Mesendoderm (in vitro differentiated cells): ENCODE data around the gene HIP1.

Experiments
- DNase-seq: peaks from one replicate; pipeline ENCODE4 v3.0.0; 2013
- H2AK5ac ChIP-seq: 2 replicates; pipeline ENCODE4 v1.6.1; 2013; ENCODE audit warnings: low read length, inconsistent platforms
- H2BK120ac ChIP-seq: 2 replicates; pipeline ENCODE4 v1.6.1; 2013; ENCODE audit warnings: low read depth, mild to moderate bottlenecking, low read length, moderate library complexity, mixed read lengths
- H2BK15ac ChIP-seq: replicated peaks from 2 replicates; pipeline ENCODE4 v1.6.1; 2013; ENCODE audit warnings: low read depth, mild to moderate bottlenecking, moderate library complexity
- H2BK5ac ChIP-seq: 2 replicates; pipeline ENCODE4 v1.6.1; 2013; ENCODE audit warnings: low read length, inconsistent platforms
- H3K18ac ChIP-seq: 2 replicates; pipeline ENCODE4 v1.6.1; 2013; ENCODE audit warnings: mild to moderate bottlenecking, low read length, mixed read lengths
- H3K23ac ChIP-seq: one replicate; pipeline ENCODE4 v1.6.1; 2013; ENCODE audit warnings: low read length
- H3K27ac ChIP-seq: 2 replicates; pipeline ENCODE4 v1.5.1; 2013; ENCODE audit warnings: low read depth, mild to moderate bottlenecking, inconsistent platforms, low read length, moderate library complexity
- H3K27me3 ChIP-seq: 2 replicates; pipeline ENCODE4 v1.6.1; 2013; ENCODE audit warnings: low read length, control low read depth, mild to moderate bottlenecking, inconsistent platforms; ENCODE audit not compliant: insufficient read depth, poor library complexity
- H3K36me3 ChIP-seq: 2 replicates; pipeline ENCODE4 v1.6.1; 2013; ENCODE audit warnings: low read length, inconsistent platforms; ENCODE audit not compliant: control insufficient read depth, insufficient read depth
- H3K4ac ChIP-seq: one replicate; pipeline ENCODE4 v1.6.1; 2013; ENCODE audit warnings: low read depth, mild to moderate bottlenecking, low read length, moderate library complexity
- H3K4me1 ChIP-seq: 2 replicates; pipeline ENCODE4 v1.6.1; 2013; ENCODE audit warnings: low read depth, low read length, inconsistent platforms; ENCODE audit not compliant: control insufficient read depth
- H3K4me2 ChIP-seq: 2 replicates; pipeline ENCODE4 v1.6.1; 2013; ENCODE audit warnings: low read length
- H3K4me3 ChIP-seq: 2 replicates; pipeline ENCODE4 v1.5.1; 2013; ENCODE audit warnings: mild to moderate bottlenecking, low read length
- H3K56ac ChIP-seq: one replicate; pipeline ENCODE4 v1.6.1; 2013; ENCODE audit warnings: low read length
- H3K79me1 ChIP-seq: 2 replicates; pipeline ENCODE4 v1.6.1; 2013; ENCODE audit warnings: low read length, inconsistent platforms
- H3K79me2 ChIP-seq: 2 replicates; pipeline ENCODE4 v1.6.1; 2013; ENCODE audit warnings: mild to moderate bottlenecking, low read length; ENCODE audit not compliant: control insufficient read depth, insufficient read depth
- H3K9ac ChIP-seq: 2 replicates; pipeline ENCODE4 v1.6.1; 2013; ENCODE audit warnings: low read length, inconsistent platforms
- H4K5ac ChIP-seq: one replicate; pipeline ENCODE4 v1.6.1; 2013; ENCODE audit warnings: low read length
- H4K8ac ChIP-seq: one replicate; pipeline ENCODE4 v1.6.1; 2013; ENCODE audit warnings: low read depth, mild to moderate bottlenecking, control low read depth, low read length, moderate library complexity
- WGBS: extraction: QIAGEN DNeasy Blood & Tissue Kit; methylation state at CpG from one replicate; pipeline ENCODE4 v1.1.7; 2013; ENCODE audit warnings: low lambda C conversion rate, missing lambda C conversion rate; ENCODE audit not compliant: insufficient coverage; ENCODE audit errors: extremely low coverage; 5-methylcytosine and 5-hydroxymethylcytosine counted together

The HIP1 gene

GRCh38 chr7:75631711-75632110 lies 107.0 kb downstream of the HIP1 start:
- Histone ChIP-seq H3K4me2 (no peak overlapping the region), H2BK5ac (no peak overlapping the region), H3K4ac (no peak overlapping the region), H4K5ac (no peak overlapping the region), H3K27ac (no peak overlapping the region), H3K79me1 (peaks cover 22% of the 10 kb centered on the region), H3K4me3 (no peak overlapping the region), H2BK120ac (no peak overlapping the region), H3K27me3 (no peaks in the 10 kb centered on the region), H3K23ac (no peak overlapping the region), H3K79me2 (peaks cover 35% of the 10 kb centered on the region), H2AK5ac (no peak overlapping the region), H4K8ac (no peak overlapping the region), H3K4me1 (no peaks in the 10 kb centered on the region), H3K18ac (no peak overlapping the region), H3K36me3 (no peaks in the 10 kb centered on the region), H3K9ac (no peak overlapping the region), H2BK15ac (no peak overlapping the region), H3K56ac (no peak overlapping the region)
- DNase-seq, result no peak
- WGBS, result no CpG with 5 or more reads among the region's 9 CpGs

- Histone ChIP-seq H2BK15ac (no peak overlapping the region), H3K18ac (no peak overlapping the region)
- WGBS, result no CpG with 5 or more reads among the region's 3 CpGs
Measured at GRCh38 chr7:75630549-75630948, 108.2 kb downstream of the HIP1 start.

DNA sequence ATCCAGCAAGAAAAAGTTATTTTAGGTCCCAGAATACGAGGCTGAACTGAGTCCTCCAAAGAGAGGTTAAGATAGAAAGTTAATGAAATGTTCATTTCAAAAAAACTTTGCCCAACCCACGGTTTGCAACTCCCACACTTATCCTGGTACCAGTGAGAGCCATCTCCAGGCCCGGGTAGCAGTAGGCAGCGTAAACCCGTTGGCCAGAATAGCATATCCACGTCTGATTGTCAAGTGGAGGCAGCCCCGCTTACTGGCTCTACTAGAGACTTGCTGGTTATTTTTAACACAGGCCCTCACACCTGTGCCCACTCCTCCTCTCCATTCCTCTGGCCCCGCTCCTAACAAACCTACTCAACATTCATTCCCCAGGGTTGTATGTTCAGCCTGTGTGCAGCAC lies 109.7 kb downstream of the HIP1 start:
- H3K4ac ChIP-seq, result no peak overlapping the region
- H2BK5ac ChIP-seq, result no peak overlapping the region
- H3K9ac ChIP-seq, result no peak overlapping the region
- H3K27ac ChIP-seq, result no peak overlapping the region
- H3K27me3 ChIP-seq, result no peaks in the 10 kb centered on the region
- no peak overlapping the region for H4K8ac ChIP-seq
- H3K79me2 ChIP-seq, result peaks cover 19% of the 10 kb centered on the region
- H3K36me3 ChIP-seq, result no peaks in the 10 kb centered on the region
- H3K56ac ChIP-seq, result no peak overlapping the region
- no peak overlapping the region for H3K23ac ChIP-seq
- DNase-seq, result no peak
- no peak overlapping the region for H2BK15ac ChIP-seq
- H4K5ac ChIP-seq, result no peak overlapping the region
- H3K4me3 ChIP-seq, result no peak overlapping the region
- WGBS, result no CpG with 5 or more reads among the region's 8 CpGs
- no peaks in the 10 kb centered on the region for H3K4me1 ChIP-seq
- H2AK5ac ChIP-seq, result no peak overlapping the region
- H3K4me2 ChIP-seq, result no peak overlapping the region
- H3K79me1 ChIP-seq, result peaks cover 19% of the 10 kb centered on the region
- H2BK120ac ChIP-seq, result no peak overlapping the region
- H3K18ac ChIP-seq, result no peak overlapping the region

More at GRCh38 chr7:75630549-75630948, 108.2 kb downstream of the HIP1 start:
- no peak overlapping the region for H3K56ac ChIP-seq
- no peak overlapping the region for H3K23ac ChIP-seq
- no peak overlapping the region for H4K8ac ChIP-seq
- H3K4me3 ChIP-seq, result no peak overlapping the region
- no peaks in the 10 kb centered on the region for H3K36me3 ChIP-seq
- no peak overlapping the region for H2BK5ac ChIP-seq
- no peak overlapping the region for H3K9ac ChIP-seq
- H4K5ac ChIP-seq, result no peak overlapping the region
- no peak overlapping the region for H2AK5ac ChIP-seq
- H3K4me2 ChIP-seq, result no peak overlapping the region
- no peak overlapping the region for H3K27ac ChIP-seq
- peaks cover 21% of the 10 kb centered on the region for H3K79me1 ChIP-seq
- H3K27me3 ChIP-seq, result no peaks in the 10 kb centered on the region
- DNase-seq, result no peak
- peaks cover 26% of the 10 kb centered on the region for H3K79me2 ChIP-seq
- no peak overlapping the region for H3K4ac ChIP-seq
- no peak overlapping the region for H2BK120ac ChIP-seq
- H3K4me1 ChIP-seq, result no peaks in the 10 kb centered on the region

DNA sequence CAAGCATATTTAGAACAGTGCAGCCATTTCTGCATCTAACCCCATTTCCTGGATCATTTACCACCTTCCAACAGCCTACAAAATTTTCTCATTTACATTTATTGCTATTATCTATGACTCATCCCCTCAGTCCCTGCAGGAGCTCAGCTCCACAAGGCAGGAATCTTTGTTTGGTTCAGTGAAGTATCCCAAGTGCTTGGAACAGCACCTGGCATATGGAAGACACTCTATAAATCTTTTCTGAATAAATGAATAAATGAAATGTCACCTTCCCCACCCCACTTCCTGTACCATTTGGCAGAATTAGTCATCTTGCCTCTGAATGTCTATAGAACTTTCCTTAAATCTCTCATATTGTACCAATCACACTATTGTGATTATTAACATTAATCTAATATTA lies 110.7 kb downstream of the HIP1 start:
- no peak overlapping the region for H2AK5ac ChIP-seq
- H2BK15ac ChIP-seq, result no peak overlapping the region

GRCh38 chr7:75626954-75627353 lies 111.8 kb downstream of the HIP1 start:
- H2BK120ac ChIP-seq, result no peak overlapping the region
- no peak overlapping the region for H2BK5ac ChIP-seq
- no peak overlapping the region for H3K27ac ChIP-seq
- H3K4me3 ChIP-seq, result no peak overlapping the region
- H3K4me1 ChIP-seq, result no peaks in the 10 kb centered on the region
- H2AK5ac ChIP-seq, result no peak overlapping the region
- no peak overlapping the region for H4K5ac ChIP-seq
- H2BK15ac ChIP-seq, result no peak overlapping the region
- no peaks in the 10 kb centered on the region for H3K27me3 ChIP-seq
- H3K79me2 ChIP-seq, result peaks cover 9% of the 10 kb centered on the region
- no peak overlapping the region for H4K8ac ChIP-seq
- H3K56ac ChIP-seq, result no peak overlapping the region
- no peak overlapping the region for H3K18ac ChIP-seq
- no peak overlapping the region for H3K4ac ChIP-seq
- peaks cover 11% of the 10 kb centered on the region for H3K79me1 ChIP-seq
- WGBS, result no CpG with 5 or more reads among the region's 2 CpGs
- no peak overlapping the region for H3K23ac ChIP-seq
- H3K4me2 ChIP-seq, result no peak overlapping the region
- H3K9ac ChIP-seq, result no peak overlapping the region
- no peaks in the 10 kb centered on the region for H3K36me3 ChIP-seq
- DNase-seq, result no peak

More for the DNA sequence above, 110.7 kb downstream of the HIP1 start:
- Histone ChIP-seq H3K79me1 (peaks cover 14% of the 10 kb centered on the region), H3K23ac (no peak overlapping the region), H3K4me2 (no peak overlapping the region), H3K9ac (no peak overlapping the region), H3K79me2 (peaks cover 15% of the 10 kb centered on the region), H3K18ac (no peak overlapping the region), H3K4ac (no peak overlapping the region), H4K8ac (no peak overlapping the region), H3K27ac (no peak overlapping the region), H2BK5ac (no peak overlapping the region), H3K4me1 (no peaks in the 10 kb centered on the region), H3K27me3 (no peaks in the 10 kb centered on the region), H2BK120ac (no peak overlapping the region), H4K5ac (no peak overlapping the region), H3K4me3 (no peak overlapping the region), H3K56ac (no peak overlapping the region), H3K36me3 (no peaks in the 10 kb centered on the region)
- DNase-seq, result no peak

GRCh38 chr7:75625868-75626267 lies 112.9 kb downstream of the HIP1 start:
- H3K4me3 ChIP-seq, result no peak overlapping the region
- no peak overlapping the region for H3K23ac ChIP-seq
- H2AK5ac ChIP-seq, result no peak overlapping the region
- no peak overlapping the region for H3K18ac ChIP-seq
- H2BK120ac ChIP-seq, result no peak overlapping the region
- H3K36me3 ChIP-seq, result no peaks in the 10 kb centered on the region
- H3K79me1 ChIP-seq, result peaks cover 10% of the 10 kb centered on the region
- no peak overlapping the region for H3K9ac ChIP-seq
- H3K4me1 ChIP-seq, result no peaks in the 10 kb centered on the region
- H4K5ac ChIP-seq, result no peak overlapping the region
- H3K27me3 ChIP-seq, result no peaks in the 10 kb centered on the region
- H2BK15ac ChIP-seq, result no peak overlapping the region
- WGBS, result no CpG with 5 or more reads among the region's 5 CpGs
- peaks cover 4% of the 10 kb centered on the region for H3K79me2 ChIP-seq
- H3K4me2 ChIP-seq, result no peak overlapping the region
- no peak overlapping the region for H3K27ac ChIP-seq
- no peak for DNase-seq
- H3K56ac ChIP-seq, result no peak overlapping the region
- H3K4ac ChIP-seq, result no peak overlapping the region
- no peak overlapping the region for H2BK5ac ChIP-seq
- H4K8ac ChIP-seq, result no peak overlapping the region
